HG03064 (cell line): ENCODE results near the gene FZD7.

Experiments used
- ATAC-seq: cut with Tn5 transposase; IDR thresholded peaks from one replicate; pipeline ENCODE4 v1.9.1; 2021; ENCODE audit warnings: low read depth; ENCODE audit not compliant: unreplicated experiment

FZD7 gene

GRCh38 chr2:202009581-202009980, 24.1 kb upstream of the FZD7 start:
- ATAC-seq, result no peak

GRCh38 chr2:202014318-202014717, 19.3 kb upstream of the FZD7 start:
- ATAC-seq, result no peak

- ATAC-seq, result no peak
Observed at GRCh38 chr2:202014759-202015211, 18.9 kb upstream of the FZD7 start.

GRCh38 chr2:202015471-202015870, 18.2 kb upstream of the FZD7 start:
- no peak for ATAC-seq

GRCh38 chr2:202016579-202017227, 17.0 kb upstream of the FZD7 start:
- no peak for ATAC-seq

GRCh38 chr2:202017940-202018339, 15.7 kb upstream of the FZD7 start:
- no peak for ATAC-seq

GRCh38 chr2:202018950-202019349, 14.7 kb upstream of the FZD7 start:
- ATAC-seq, result no peak

GRCh38 chr2:202019689-202020450, 13.8 kb upstream of the FZD7 start:
- ATAC-seq, result no peak

- ATAC-seq, result no peak
Observed at GRCh38 chr2:202022755-202023154, 10.9 kb upstream of the FZD7 start.

- ATAC-seq, result no peak
Observed at GRCh38 chr2:202023198-202023903, 10.3 kb upstream of the FZD7 start.

GRCh38 chr2:202023904-202024266, 9.8 kb upstream of the FZD7 start:
- no peak for ATAC-seq

GRCh38 chr2:202024871-202025270, 8.8 kb upstream of the FZD7 start:
- no peak for ATAC-seq

GRCh38 chr2:202025816-202026215, 7.8 kb upstream of the FZD7 start:
- ATAC-seq, result no peak

GRCh38 chr2:202026507-202026906, 7.1 kb upstream of the FZD7 start:
- no peak for ATAC-seq

GRCh38 chr2:202030691-202031090, 3.0 kb upstream of the FZD7 start:
- no peak for ATAC-seq

GRCh38 chr2:202031246-202031951, 2.3 kb upstream of the FZD7 start:
- ATAC-seq, result no peak

GRCh38 chr2:202032846-202033316, 774 bp upstream of the FZD7 start:
- no peak for ATAC-seq

- ATAC-seq, result peak; percentile 13
Observed at GRCh38 chr2:202034249-202035088, 814 bp downstream of the FZD7 start.

GRCh38 chr2:202035089-202035940, 1.7 kb downstream of the FZD7 start:
- ATAC-seq, result no peak
